Measurements from ENCODE around the gene EDN1. TPM values are rescaled to one million over a fixed set of nuclear protein-coding genes. Genes with fewer than 3 reads are reported as not detected.

EDN1 gene
- total RNA-seq, 1 donor from 2014 or later, result 2.9 TPM

GRCh38 chr6:12246900-12247299 lies 43.3 kb upstream of the EDN1 start:
- no peaks in the 10 kb centered on the region for H3K36me3 ChIP-seq (ENCODE audit: control insufficient read depth, insufficient read depth, low read length)
- no peak for FAIRE-seq
- peak; percentile 39 for DNase-seq (ENCODE audit: low read depth)
- H3K27me3 ChIP-seq (ENCODE audit: control insufficient read depth, insufficient read depth, low read length), result no peaks in the 10 kb centered on the region
- no peak overlapping the region for H3K4me3 ChIP-seq (ENCODE audit: low read depth, low read length)
- TF ChIP-seq, protein P1, sequence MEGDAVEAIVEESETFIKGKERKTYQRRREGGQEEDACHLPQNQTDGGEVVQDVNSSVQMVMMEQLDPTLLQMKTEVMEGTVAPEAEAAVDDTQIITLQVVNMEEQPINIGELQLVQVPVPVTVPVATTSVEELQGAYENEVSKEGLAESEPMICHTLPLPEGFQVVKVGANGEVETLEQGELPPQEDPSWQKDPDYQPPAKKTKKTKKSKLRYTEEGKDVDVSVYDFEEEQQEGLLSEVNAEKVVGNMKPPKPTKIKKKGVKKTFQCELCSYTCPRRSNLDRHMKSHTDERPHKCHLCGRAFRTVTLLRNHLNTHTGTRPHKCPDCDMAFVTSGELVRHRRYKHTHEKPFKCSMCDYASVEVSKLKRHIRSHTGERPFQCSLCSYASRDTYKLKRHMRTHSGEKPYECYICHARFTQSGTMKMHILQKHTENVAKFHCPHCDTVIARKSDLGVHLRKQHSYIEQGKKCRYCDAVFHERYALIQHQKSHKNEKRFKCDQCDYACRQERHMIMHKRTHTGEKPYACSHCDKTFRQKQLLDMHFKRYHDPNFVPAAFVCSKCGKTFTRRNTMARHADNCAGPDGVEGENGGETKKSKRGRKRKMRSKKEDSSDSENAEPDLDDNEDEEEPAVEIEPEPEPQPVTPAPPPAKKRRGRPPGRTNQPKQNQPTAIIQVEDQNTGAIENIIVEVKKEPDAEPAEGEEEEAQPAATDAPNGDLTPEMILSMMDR (IDR thresholded peaks at IDR 0.05; ENCODE audit: insufficient read depth, low read length, severe bottlenecking), result no peak

GRCh38 chr6:12249541-12250382 lies 40.4 kb upstream of the EDN1 start:
- TF ChIP-seq, protein P1 (IDR thresholded peaks at IDR 0.05; ENCODE audit: insufficient read depth, low read length, severe bottlenecking), result no peak
- DNase-seq (ENCODE audit: low read depth) (no peak), FAIRE-seq (no peak)
- H3K4me3 ChIP-seq (ENCODE audit: low read depth, low read length), result no peak overlapping the region
- no peaks in the 10 kb centered on the region for H3K27me3 ChIP-seq (ENCODE audit: control insufficient read depth, insufficient read depth, low read length)
- no peaks in the 10 kb centered on the region for H3K36me3 ChIP-seq (ENCODE audit: control insufficient read depth, insufficient read depth, low read length)

DNA sequence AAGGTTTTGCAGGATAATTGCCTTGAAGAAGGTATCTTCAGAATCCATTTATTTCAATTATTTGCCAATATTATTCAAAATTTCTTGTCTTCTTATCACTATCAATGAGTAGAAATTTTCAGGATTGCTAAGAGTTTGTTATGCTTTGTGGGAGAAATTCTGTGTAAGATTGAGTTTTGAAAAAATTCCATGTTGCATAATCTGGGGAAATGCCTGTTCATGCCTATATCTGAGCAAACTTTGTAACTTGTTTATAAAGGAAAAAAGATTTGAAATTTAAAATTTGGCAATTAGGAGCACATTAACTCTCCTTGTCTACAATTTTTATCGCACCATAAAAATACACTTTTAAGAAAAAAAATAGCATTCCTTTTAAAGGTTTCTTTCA lies 39.8 kb upstream of the EDN1 start:
- no peaks in the 10 kb centered on the region for H3K27me3 ChIP-seq (ENCODE audit: control insufficient read depth, insufficient read depth, low read length)
- TF ChIP-seq, protein P1 (IDR thresholded peaks at IDR 0.05; ENCODE audit: insufficient read depth, low read length, severe bottlenecking), result no peak
- no peak overlapping the region for H3K4me3 ChIP-seq (ENCODE audit: low read depth, low read length)
- no peaks in the 10 kb centered on the region for H3K36me3 ChIP-seq (ENCODE audit: control insufficient read depth, insufficient read depth, low read length)
- DNase-seq (ENCODE audit: low read depth) (no peak), FAIRE-seq (no peak)

- no peak for DNase-seq (ENCODE audit: low read depth)
- Histone ChIP-seq H3K4me3 (ENCODE audit: low read depth, low read length) (no peak overlapping the region), H3K27me3 (ENCODE audit: control insufficient read depth, insufficient read depth, low read length) (no peaks in the 10 kb centered on the region), H3K36me3 (ENCODE audit: control insufficient read depth, insufficient read depth, low read length) (no peaks in the 10 kb centered on the region)
- FAIRE-seq, result no peak
- TF ChIP-seq, protein P1 (IDR thresholded peaks at IDR 0.05; ENCODE audit: insufficient read depth, low read length, severe bottlenecking), result no peak
Observed at GRCh38 chr6:12254210-12254609, 36.0 kb upstream of the EDN1 start.

GRCh38 chr6:12258191-12258590 lies 32.0 kb upstream of the EDN1 start:
- TF ChIP-seq, protein P1 (IDR thresholded peaks at IDR 0.05; ENCODE audit: insufficient read depth, low read length, severe bottlenecking), result no peak
- Histone ChIP-seq H3K36me3 (ENCODE audit: control insufficient read depth, insufficient read depth, low read length) (no peaks in the 10 kb centered on the region), H3K27me3 (ENCODE audit: control insufficient read depth, insufficient read depth, low read length) (no peaks in the 10 kb centered on the region), H3K4me3 (ENCODE audit: low read depth, low read length) (no peak overlapping the region)
- FAIRE-seq (no peak), DNase-seq (ENCODE audit: low read depth) (no peak)
